ENCODE data around the gene PRKACG. TPM values are rescaled to one million over a fixed set of nuclear protein-coding genes. Genes with fewer than 3 reads are reported as not detected.

The PRKACG gene
- total and polyA plus RNA-seq, 7 experiments from 2014 or later, result not detected

- Mint-ChIP-seq H3K27ac (peak overlapping the region in 1 of 9 donors; percentile 70), H3K4me3 (peak overlapping the region in 6 of 10 donors; percentile 29 to 67 (median 50)), H3K27me3 (peaks cover 6 to 27% (median 13%) of the 10 kb centered on the region in 5 donors), H3K36me3 (peaks cover 0 to 3% (median 0%) of the 10 kb centered on the region in 5 donors), H3K9me3 (no peaks in the 10 kb centered on the region), H3K4me1 (peaks cover 5 to 20% (median 10%) of the 10 kb centered on the region in 7 donors)
- no peak overlapping the region for H3K27ac ChIP-seq (ENCODE audit: low read depth, low read length)
- no peak overlapping the region for H3K4me3 ChIP-seq (ENCODE audit: low read length)
- peaks cover 0 to 11% of the 10 kb centered on the region in 2 donors for H3K4me1 ChIP-seq (ENCODE audit: control insufficient read depth in 2 of 2, insufficient read depth in 2 of 2, low read length in 2 of 2)
- ChIA-PET POLR2A (interaction anchor here (0.6 kb wide), 1 partner anchor 12 kb away, joined by 3 read pairs; no protein-coding TSS in a partner anchor), CTCF (interaction anchor here (0.6 to 1.0 kb wide), 3 partner anchors 16 to 179 kb away, joined by 3 to 4 read pairs (median 3); partner anchors contain the start of gene FXN)
- no peaks in the 10 kb centered on the region for H3K9me3 ChIP-seq (ENCODE audit: control insufficient read depth in 2 of 3, low read length in 3 of 3)
- DNase-seq (no peak), ATAC-seq (no peak)
- H3K27me3 ChIP-seq (ENCODE audit: control insufficient read depth in 2 of 2, insufficient read depth in 2 of 2, low read length in 2 of 2), result no peaks in the 10 kb centered on the region
- no peaks in the 10 kb centered on the region for H3K36me3 ChIP-seq (ENCODE audit: control insufficient read depth in 2 of 3, insufficient read depth in 3 of 3, low read length in 3 of 3)
- intact Hi-C loops (cut with micrococcal nuclease), result no loop called here
Measured at GRCh38 chr9:69012696-69013381, 1.1 kb downstream of the PRKACG start.

GRCh38 chr9:69009708-69010107, 4.2 kb downstream of the PRKACG start:
- Mint-ChIP-seq H3K36me3 (peaks cover 0 to under 1% (median 0%) of the 10 kb centered on the region in 5 donors), H3K27ac (no peak overlapping the region), H3K4me1 (peaks cover 5 to 14% (median 10%) of the 10 kb centered on the region in 7 donors), H3K4me3 (no peak overlapping the region), H3K9me3 (no peaks in the 10 kb centered on the region), H3K27me3 (peaks cover 5 to 20% (median 13%) of the 10 kb centered on the region in 5 donors)
- no peaks in the 10 kb centered on the region for H3K9me3 ChIP-seq (ENCODE audit: control insufficient read depth in 2 of 3, low read length in 3 of 3)
- H3K36me3 ChIP-seq (ENCODE audit: control insufficient read depth in 2 of 3, insufficient read depth in 3 of 3, low read length in 3 of 3), result no peaks in the 10 kb centered on the region
- no peaks in the 10 kb centered on the region for H3K27me3 ChIP-seq (ENCODE audit: control insufficient read depth in 2 of 2, insufficient read depth in 2 of 2, low read length in 2 of 2)
- ATAC-seq, result no peak
- CTCF ChIA-PET, result interaction anchor here (0.6 to 1.9 kb wide), 4 partner anchors 10 to 426 kb away, joined by 3 to 7 read pairs (median 4); no protein-coding TSS in a partner anchor
- H3K4me1 ChIP-seq (ENCODE audit: control insufficient read depth in 2 of 2, insufficient read depth in 2 of 2, low read length in 2 of 2), result peaks cover 0 to 11% of the 10 kb centered on the region in 2 donors
- DNase-seq, result no peak
- intact Hi-C loops (cut with micrococcal nuclease), result no loop called here
- H3K27ac ChIP-seq (ENCODE audit: low read depth, low read length), result no peak overlapping the region
- no peak overlapping the region for H3K4me3 ChIP-seq (ENCODE audit: low read length)
- POLR2A ChIA-PET, result interaction anchor here (1.0 kb wide), 1 partner anchor 11 kb away, joined by 3 read pairs; no protein-coding TSS in a partner anchor

GRCh38 chr9:69004836-69005235, 9.1 kb downstream of the PRKACG start:
- no peak overlapping the region for H3K4me3 Mint-ChIP-seq
- intact Hi-C loops (cut with micrococcal nuclease), result no loop called here
- Histone ChIP-seq H3K27me3 (ENCODE audit: control insufficient read depth in 2 of 2, insufficient read depth in 2 of 2, low read length in 2 of 2) (no peaks in the 10 kb centered on the region), H3K27ac (ENCODE audit: low read depth, low read length) (no peak overlapping the region), H3K36me3 (ENCODE audit: control insufficient read depth in 2 of 3, insufficient read depth in 3 of 3, low read length in 3 of 3) (no peaks in the 10 kb centered on the region), H3K9me3 (ENCODE audit: control insufficient read depth in 2 of 3, low read length in 3 of 3) (no peaks in the 10 kb centered on the region), H3K4me3 (ENCODE audit: low read length) (no peak overlapping the region), H3K4me1 (ENCODE audit: control insufficient read depth in 2 of 2, insufficient read depth in 2 of 2, low read length in 2 of 2) (no peaks in the 10 kb centered on the region)
- peaks cover 0 to under 1% (median under 1%) of the 10 kb centered on the region in 7 donors for H3K4me1 Mint-ChIP-seq
- CTCF ChIA-PET, result interaction anchor here (0.7 to 1.5 kb wide), 3 partner anchors 15 to 421 kb away, joined by 4 to 5 read pairs (median 4); no protein-coding TSS in a partner anchor
- H3K9me3 Mint-ChIP-seq, result no peaks in the 10 kb centered on the region
- no peak for DNase-seq
- H3K36me3 Mint-ChIP-seq, result no peaks in the 10 kb centered on the region
- no peak overlapping the region for H3K27ac Mint-ChIP-seq
- H3K27me3 Mint-ChIP-seq, result peaks cover 0 to 8% (median 0%) of the 10 kb centered on the region in 5 donors
- POLR2A ChIA-PET, result no interaction called here
- no peak for ATAC-seq

- Mint-ChIP-seq H3K27me3 (peaks cover 0 to 8% (median 0%) of the 10 kb centered on the region in 5 donors), H3K4me1 (peaks cover 3 to 18% (median 14%) of the 10 kb centered on the region in 7 donors), H3K9me3 (no peaks in the 10 kb centered on the region), H3K27ac (no peak overlapping the region), H3K36me3 (no peaks in the 10 kb centered on the region), H3K4me3 (no peak overlapping the region)
- Histone ChIP-seq H3K36me3 (ENCODE audit: control insufficient read depth in 2 of 3, insufficient read depth in 3 of 3, low read length in 3 of 3) (no peaks in the 10 kb centered on the region), H3K9me3 (ENCODE audit: control insufficient read depth in 2 of 3, low read length in 3 of 3) (no peaks in the 10 kb centered on the region), H3K4me1 (ENCODE audit: control insufficient read depth in 2 of 2, insufficient read depth in 2 of 2, low read length in 2 of 2) (peaks cover 0 to 4% of the 10 kb centered on the region in 2 donors), H3K27ac (ENCODE audit: low read depth, low read length) (no peak overlapping the region), H3K27me3 (ENCODE audit: control insufficient read depth in 2 of 2, insufficient read depth in 2 of 2, low read length in 2 of 2) (no peaks in the 10 kb centered on the region), H3K4me3 (ENCODE audit: low read length) (no peak overlapping the region)
- ChIA-PET CTCF (interaction anchor here (1.0 to 2.0 kb wide), 6 partner anchors 9 to 425 kb away, joined by 3 to 6 read pairs (median 4); no protein-coding TSS in a partner anchor), POLR2A (no interaction called here)
- intact Hi-C loops (cut with micrococcal nuclease), result no loop called here
- no peak for ATAC-seq
- no peak for DNase-seq
Measured at GRCh38 chr9:69003051-69003450, 10.9 kb downstream of the PRKACG start.

GRCh38 chr9:69001921-69002320, 12.0 kb downstream of the PRKACG start:
- H3K4me1 Mint-ChIP-seq, result peaks cover 6 to 27% (median 19%) of the 10 kb centered on the region in 7 donors
- Histone ChIP-seq H3K4me1 (ENCODE audit: control insufficient read depth in 2 of 2, insufficient read depth in 2 of 2, low read length in 2 of 2) (peaks cover 0 to 9% of the 10 kb centered on the region in 2 donors), H3K9me3 (ENCODE audit: control insufficient read depth in 2 of 3, low read length in 3 of 3) (no peaks in the 10 kb centered on the region), H3K36me3 (ENCODE audit: control insufficient read depth in 2 of 3, insufficient read depth in 3 of 3, low read length in 3 of 3) (no peaks in the 10 kb centered on the region), H3K27me3 (ENCODE audit: control insufficient read depth in 2 of 2, insufficient read depth in 2 of 2, low read length in 2 of 2) (no peaks in the 10 kb centered on the region), H3K27ac (ENCODE audit: low read depth, low read length) (no peak overlapping the region), H3K4me3 (ENCODE audit: low read length) (no peak overlapping the region)
- ChIA-PET POLR2A (no interaction called here), CTCF (interaction anchor here (0.7 to 2.0 kb wide), 5 partner anchors 18 to 424 kb away, joined by 3 to 6 read pairs (median 4); no protein-coding TSS in a partner anchor)
- no peak for ATAC-seq
- no peaks in the 10 kb centered on the region for H3K36me3 Mint-ChIP-seq
- no peak overlapping the region for H3K4me3 Mint-ChIP-seq
- no peak overlapping the region for H3K27ac Mint-ChIP-seq
- intact Hi-C loops (cut with micrococcal nuclease), result no loop called here
- H3K9me3 Mint-ChIP-seq, result no peaks in the 10 kb centered on the region
- H3K27me3 Mint-ChIP-seq, result peaks cover 0 to 8% (median 0%) of the 10 kb centered on the region in 5 donors
- DNase-seq, result no peak

GRCh38 chr9:68999393-69000105, 14.4 kb downstream of the PRKACG start:
- H3K36me3 ChIP-seq (ENCODE audit: control insufficient read depth in 2 of 3, insufficient read depth in 3 of 3, low read length in 3 of 3), result no peaks in the 10 kb centered on the region
- H3K27me3 ChIP-seq (ENCODE audit: control insufficient read depth in 2 of 2, insufficient read depth in 2 of 2, low read length in 2 of 2), result no peaks in the 10 kb centered on the region
- Mint-ChIP-seq H3K36me3 (no peaks in the 10 kb centered on the region), H3K4me1 (peaks cover 14 to 41% (median 30%) of the 10 kb centered on the region in 7 donors), H3K9me3 (no peaks in the 10 kb centered on the region), H3K27me3 (peaks cover 0 to 8% (median 0%) of the 10 kb centered on the region in 5 donors), H3K4me3 (no peak overlapping the region), H3K27ac (peak overlapping the region in 4 of 9 donors; percentile 14 to 75 (median 44))
- DNase-seq (peak in 8 of 9 donors; percentile 56 to 82 (median 74)), ATAC-seq (peak; percentile 93)
- H3K4me1 ChIP-seq (ENCODE audit: control insufficient read depth in 2 of 2, insufficient read depth in 2 of 2, low read length in 2 of 2), result peaks cover 0 to 15% of the 10 kb centered on the region in 2 donors
- H3K27ac ChIP-seq (ENCODE audit: low read depth, low read length), result no peak overlapping the region
- ChIA-PET CTCF (interaction anchor here (0.6 to 4.6 kb wide), 24 partner anchors 10 to 420 kb away, joined by 3 to 29 read pairs (median 4); partner anchors contain the start of gene FXN), POLR2A (interaction anchor here (0.8 to 1.0 kb wide), 2 partner anchors 28 to 220 kb away, joined by 3 to 5 read pairs; a partner anchor contains a TSS)
- H3K9me3 ChIP-seq (ENCODE audit: control insufficient read depth in 2 of 3, low read length in 3 of 3), result no peaks in the 10 kb centered on the region
- intact Hi-C loops (cut with micrococcal nuclease), result loop anchor here (1.0 to 5.0 kb wide), 9 partner anchors 25 to 415 kb away; partner anchors contain the start of gene PIP5K1B (in 2 of the 2)
- H3K4me3 ChIP-seq (ENCODE audit: low read length), result no peak overlapping the region

All from naive thymus-derived CD4-positive, alpha-beta T cell (primary cell).